NCI-H345 treated with DMSO at 0.1 percent for 48 hours (cell line): ENCODE data around the gene MUC5AC.

Source experiments
- DNase-seq: peaks from one replicate; lab custom pipeline; 2025; ENCODE audit not compliant: unreplicated experiment; lab: John Stamatoyannopoulos, UW

Gene MUC5AC

DNA sequence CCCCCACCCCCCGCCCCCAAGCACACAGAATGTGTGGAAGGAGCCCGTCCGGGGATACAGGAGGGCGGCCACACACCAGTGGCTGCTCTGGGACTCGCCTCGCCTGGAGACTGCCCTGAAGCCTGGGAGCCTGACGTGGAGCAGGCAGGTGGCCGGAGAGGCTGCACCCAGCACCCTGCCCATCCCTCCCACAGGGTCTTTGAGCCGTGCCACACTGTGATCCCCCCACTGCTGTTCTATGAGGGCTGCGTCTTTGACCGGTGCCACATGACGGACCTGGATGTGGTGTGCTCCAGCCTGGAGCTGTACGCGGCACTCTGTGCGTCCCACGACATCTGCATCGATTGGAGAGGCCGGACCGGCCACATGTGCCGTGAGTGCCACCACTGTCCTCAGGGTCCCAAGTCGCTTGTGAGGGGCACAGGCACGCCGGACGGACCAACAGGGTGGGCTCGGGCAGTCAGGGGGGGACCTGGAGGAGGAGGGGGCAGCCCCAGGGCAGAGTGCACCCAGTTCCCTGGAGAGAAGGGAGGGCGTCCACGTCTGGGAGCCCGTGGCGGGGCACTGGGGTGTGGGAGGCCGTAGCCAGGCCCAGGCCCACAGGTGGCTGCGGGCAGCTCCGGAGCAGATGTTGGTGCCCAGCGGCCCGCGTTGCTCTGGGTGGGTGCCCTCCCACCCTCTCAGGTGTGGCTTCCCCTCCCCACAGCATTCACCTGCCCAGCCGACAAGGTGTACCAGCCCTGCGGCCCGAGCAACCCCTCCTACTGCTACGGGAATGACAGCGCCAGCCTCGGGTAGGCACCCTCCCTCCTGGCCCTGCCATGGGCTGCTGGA, 38.1 kb downstream of the MUC5AC start:
- DNase-seq = no peak

GRCh38 chr11:1196516-1197391, 39.0 kb downstream of the MUC5AC start:
- DNase-seq = no peak

DNA sequence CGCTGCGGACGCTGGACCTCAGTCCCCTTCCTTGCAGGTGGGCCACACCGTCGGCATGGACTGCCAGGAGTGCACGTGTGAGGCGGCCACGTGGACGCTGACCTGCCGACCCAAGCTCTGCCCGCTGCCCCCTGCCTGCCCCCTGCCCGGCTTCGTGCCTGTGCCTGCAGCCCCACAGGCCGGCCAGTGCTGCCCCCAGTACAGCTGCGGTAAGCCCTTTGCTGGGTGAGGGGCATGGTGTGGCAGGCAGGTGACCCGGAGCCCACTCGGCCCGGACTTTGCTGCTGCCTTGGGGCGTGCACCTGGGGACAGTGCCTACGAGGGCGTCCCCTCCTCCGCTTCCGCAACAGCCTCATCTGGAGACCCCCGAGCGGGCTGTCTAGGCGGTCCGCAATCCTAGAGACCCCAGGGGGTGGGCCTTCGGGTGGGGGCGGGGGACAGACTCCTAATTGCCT, 39.7 kb downstream of the MUC5AC start:
- no peak for DNase-seq

DNA sequence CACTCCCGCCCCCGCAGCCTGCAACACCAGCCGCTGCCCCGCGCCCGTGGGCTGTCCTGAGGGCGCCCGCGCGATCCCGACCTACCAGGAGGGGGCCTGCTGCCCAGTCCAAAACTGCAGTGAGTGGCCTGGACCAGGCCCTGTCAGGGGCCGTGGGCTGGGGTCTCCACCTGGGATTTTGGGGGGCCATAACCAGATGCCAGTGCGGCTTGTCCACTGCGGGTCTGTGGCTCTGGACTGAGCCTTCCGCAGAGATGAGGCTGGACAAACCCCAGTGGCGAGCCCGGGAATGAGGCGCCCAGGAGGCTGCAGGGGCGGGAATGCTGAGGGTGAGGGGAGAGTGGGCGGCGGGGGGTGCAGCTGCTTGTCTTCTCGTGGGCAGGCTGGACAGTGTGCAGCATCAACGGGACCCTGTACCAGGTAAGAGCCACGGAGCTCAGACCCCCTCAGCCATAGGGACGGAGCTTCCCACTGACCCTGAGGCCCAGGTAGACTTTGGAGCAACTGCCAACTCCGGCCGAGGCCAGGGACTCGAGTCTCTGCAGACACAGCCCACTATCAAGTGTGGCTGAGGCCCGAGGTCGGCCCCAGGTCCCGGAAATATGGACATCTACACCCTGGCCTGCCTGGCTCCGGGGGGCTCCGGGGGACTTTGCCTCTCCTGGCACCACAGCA, 40.3 kb downstream of the MUC5AC start:
- DNase-seq = no peak

DNA sequence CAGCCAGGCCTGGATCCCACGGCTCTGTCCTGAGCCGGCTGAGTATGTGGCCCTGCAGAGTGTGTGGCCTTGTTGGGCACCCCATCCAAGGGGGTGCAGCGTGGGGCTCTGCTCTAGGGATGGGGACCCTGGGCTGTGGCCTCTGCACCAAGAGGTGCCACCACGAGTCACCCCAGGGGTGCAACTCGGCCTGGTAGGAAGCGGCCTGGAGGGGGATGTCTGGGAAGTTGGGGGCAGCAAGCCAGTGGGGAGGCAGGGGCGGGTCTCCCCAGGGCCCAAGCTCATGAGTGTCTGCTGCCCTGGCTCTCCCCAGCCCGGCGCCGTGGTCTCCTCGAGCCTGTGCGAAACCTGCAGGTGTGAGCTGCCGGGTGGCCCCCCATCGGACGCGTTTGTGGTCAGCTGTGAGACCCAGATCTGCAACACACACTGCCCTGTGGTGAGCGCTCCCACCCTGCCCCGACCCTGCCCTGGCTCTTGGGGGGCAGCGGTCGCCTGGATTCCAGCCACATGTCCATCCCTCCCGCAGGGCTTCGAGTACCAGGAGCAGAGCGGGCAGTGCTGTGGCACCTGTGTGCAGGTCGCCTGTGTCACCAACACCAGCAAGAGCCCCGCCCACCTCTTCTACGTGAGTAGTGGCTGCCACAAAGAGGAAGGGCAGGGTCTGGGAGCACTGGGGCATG, 40.9 kb downstream of the MUC5AC start:
- no peak for DNase-seq

DNA sequence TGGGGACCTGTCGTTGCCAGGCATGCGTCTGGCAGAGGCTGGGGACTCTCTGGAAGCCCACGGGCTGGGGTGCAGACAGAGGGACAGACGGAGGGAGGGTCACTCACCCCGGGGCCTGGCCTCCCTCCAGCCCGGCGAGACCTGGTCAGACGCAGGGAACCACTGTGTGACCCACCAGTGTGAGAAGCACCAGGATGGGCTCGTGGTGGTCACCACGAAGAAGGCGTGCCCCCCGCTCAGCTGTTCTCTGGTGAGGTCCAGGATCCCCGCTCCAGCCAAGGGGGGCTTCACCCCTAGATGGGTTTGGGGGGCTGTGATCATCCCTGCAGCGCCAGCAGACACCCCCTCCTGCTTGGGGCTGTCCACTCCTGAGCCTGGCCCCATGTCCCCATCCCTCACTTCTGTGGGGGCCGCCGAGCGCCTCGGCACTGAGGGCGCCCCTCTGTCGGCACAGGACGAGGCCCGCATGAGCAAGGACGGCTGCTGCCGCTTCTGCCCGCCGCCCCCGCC, 41.5 kb downstream of the MUC5AC start:
- no peak for DNase-seq

GRCh38 chr11:1199751-1200610, 42.2 kb downstream of the MUC5AC start:
- DNase-seq = no peak

- no peak for DNase-seq
These were observed 42.9 kb downstream of the MUC5AC start for GRCh38 chr11:1200611-1201191.

DNA sequence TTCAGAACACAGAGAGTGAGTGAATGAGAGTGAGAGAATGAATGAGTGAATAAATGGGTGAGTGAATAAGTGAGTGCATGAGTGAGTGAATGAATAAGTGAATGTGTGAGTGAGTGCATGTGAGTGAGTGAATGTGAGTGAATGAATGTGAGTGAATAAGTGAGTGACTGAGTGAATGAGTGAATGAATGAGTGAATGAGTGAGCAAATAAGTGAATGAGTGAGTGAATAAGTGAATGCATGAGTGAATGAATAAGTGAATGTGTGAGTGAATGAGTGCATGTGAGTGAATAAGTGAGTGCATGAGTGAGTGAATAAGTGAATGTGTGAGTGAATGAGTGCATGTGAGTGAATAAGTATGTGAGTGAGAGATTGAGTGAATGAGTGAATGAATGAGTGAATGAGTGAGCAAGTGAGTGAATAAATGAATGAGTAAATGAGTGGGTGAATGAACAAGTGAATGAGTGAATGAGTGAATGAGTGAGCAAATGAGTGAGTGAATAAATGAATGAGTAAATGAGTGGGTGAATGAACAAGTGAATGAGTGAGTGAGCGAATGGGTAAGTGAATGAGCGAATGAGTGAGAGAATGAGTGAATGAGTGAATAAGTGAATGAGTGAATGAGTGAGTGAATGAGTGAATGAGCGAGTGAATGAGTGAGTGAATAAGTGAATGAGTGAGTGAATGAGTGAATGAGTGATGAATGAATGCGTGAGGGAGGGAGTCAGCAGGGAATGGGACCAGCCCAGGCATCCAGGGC, 43.8 kb downstream of the MUC5AC start:
- DNase-seq = no peak

DNA sequence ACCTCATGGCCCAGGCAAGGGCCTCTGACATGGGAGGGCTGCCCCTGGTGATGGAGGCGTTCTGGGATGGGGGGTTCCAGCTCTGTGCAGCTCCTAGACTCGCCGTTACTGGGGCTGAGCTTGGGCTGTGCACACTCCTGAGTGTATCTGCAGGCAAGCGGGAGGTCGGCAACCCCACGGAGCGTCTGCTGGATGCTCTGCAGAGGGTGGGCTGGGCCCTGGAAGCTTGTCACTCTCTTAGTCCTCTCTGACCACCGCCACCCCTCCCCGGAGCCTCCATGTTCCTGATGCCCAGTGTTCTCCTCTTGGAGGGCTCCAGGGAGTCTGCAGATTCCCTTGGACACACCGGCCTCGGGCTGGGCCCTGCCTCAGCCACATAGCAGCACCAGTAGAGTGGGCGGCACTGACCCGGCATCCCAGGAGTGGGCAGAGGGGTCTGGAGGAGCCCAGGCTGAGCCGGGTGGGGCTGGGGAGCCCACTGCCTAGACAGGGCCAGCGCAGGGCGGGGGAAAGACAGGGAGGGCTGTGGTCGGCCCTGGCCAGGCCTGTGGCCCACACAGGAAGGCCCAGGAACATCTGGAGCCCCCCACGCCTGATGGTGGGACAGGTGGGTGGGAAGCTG, 44.5 kb downstream of the MUC5AC start:
- DNase-seq = no peak

- DNase-seq = peak; percentile 40
These were observed 45.2 kb downstream of the MUC5AC start for GRCh38 chr11:1202776-1203504.

GRCh38 chr11:1203505-1204271, 45.9 kb downstream of the MUC5AC start:
- DNase-seq = no peak

GRCh38 chr11:1204381-1205101, 46.8 kb downstream of the MUC5AC start:
- no peak for DNase-seq

DNA sequence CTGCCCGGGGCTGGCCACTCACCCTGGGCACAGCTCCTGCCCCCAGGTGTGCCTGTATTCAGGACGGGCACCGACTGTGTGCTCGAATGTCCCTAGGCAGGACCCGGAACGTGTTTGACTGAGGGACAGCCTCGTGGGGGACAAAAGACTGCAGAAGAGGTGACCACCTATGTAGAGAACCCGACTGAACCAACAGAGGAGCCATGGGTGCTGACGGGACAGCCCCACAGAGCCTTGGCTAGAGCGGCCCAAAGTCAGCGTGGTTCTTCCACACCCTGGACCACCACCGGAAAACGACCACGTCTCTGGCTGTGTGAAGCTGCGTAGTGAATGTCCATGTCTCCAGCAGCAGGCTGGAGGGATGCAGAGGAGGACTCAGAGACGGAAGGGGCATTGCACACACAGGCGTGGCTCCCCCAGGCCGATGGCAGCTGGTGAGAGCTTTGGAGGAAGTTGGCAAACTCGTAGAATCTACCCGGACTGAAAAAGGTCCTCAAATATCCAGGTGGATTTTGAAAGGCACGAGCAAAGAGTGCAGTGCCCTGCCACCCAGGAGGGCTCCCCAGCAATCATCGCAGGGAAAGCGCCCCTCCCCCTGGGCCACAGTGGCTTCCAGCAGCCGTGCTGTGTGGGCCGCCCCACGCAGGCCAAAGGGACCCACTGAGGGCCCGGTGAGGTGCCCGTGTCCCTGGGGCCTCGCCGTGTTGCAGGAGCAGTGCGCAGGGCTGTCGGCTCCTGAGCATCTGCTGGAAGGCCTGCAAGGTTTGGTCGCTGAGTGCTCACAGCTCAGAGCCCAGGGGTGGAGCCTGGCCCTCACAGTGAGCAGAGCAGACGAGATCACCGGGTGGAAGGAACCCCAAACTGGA, 47.6 kb downstream of the MUC5AC start:
- DNase-seq = no peak

DNA sequence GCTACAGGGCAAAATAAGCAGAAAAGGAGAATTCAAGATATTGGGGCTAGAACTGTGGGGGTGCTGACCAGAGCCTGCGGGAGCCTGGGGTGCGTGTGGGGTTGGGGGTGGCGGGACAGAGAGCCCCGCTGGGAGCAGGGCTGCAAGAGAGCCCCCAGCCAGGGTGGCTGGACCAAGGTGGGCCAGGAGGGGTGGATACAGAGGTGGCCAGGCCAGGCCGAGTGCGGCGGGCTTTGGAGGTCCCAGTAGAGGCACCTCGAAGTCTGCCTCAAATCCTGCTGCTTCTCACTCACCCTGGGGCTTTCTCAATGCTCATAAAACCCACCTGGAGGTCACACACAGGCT, 48.2 kb downstream of the MUC5AC start:
- no peak for DNase-seq
